ENCODE results near the gene LIPG.

Gene LIPG

GRCh38 chr18:49609256-49610021, 47.6 kb downstream of the LIPG start (continued):
- no peak for TF ChIP-seq ZSCAN18 (tag by site-specific recombination; IDR thresholded peaks at IDR 0.05)
- TF ChIP-seq PRDM1 (tag by site-specific recombination; IDR thresholded peaks at IDR 0.05): 0 out of 2 replicates have a peak, but pooled peaks have one; percentile 5
- TF ChIP-seq ZNF169 (tag by site-specific recombination; IDR thresholded peaks at IDR 0.05): 0 out of 2 replicates have a peak, but pooled peaks have one; percentile 12
- TF ChIP-seq MYNN (tag by site-specific recombination; IDR thresholded peaks at IDR 0.05; ENCODE audit: borderline replicate concordance): peak; percentile 76; the same call in 1 of the 2 replicates
- TF ChIP-seq ZNF692 (tag by site-specific recombination; IDR thresholded peaks at IDR 0.05): peak; percentile 94
- TF ChIP-seq ZBTB20 (tag by site-specific recombination; IDR thresholded peaks at IDR 0.05): peak; percentile 28; the same call in 1 of the 2 replicates
- TF ChIP-seq ZNF621 (tag by site-specific recombination; IDR thresholded peaks at IDR 0.05): no peak
- no peak for TF ChIP-seq ZNF571 (tag by site-specific recombination; IDR thresholded peaks at IDR 0.05)
- 0 out of 2 replicates have a peak, but pooled peaks have one; percentile 10 for TF ChIP-seq ZNF335 (tag by site-specific recombination; conservative IDR thresholded peaks at IDR 0.05)
- TF ChIP-seq ZBTB44 (tag by site-specific recombination; IDR thresholded peaks at IDR 0.05): no peak; the same call in 1 of the 2 replicates
- TF ChIP-seq HIC1 (tag by site-specific recombination; IDR thresholded peaks at IDR 0.05): 0 out of 2 replicates have a peak, but pooled peaks have one; percentile 14
- TF ChIP-seq PRDM6 (tag by site-specific recombination; IDR thresholded peaks at IDR 0.05): peak; percentile 37; the same call in 1 of the 2 replicates
- peak; percentile 72; the same call in 1 of the 2 replicates for TF ChIP-seq ZFP69B (tag by site-specific recombination; IDR thresholded peaks at IDR 0.05)

GRCh38 chr18:49610022-49610445, 48.2 kb downstream of the LIPG start:
- Histone ChIP-seq H3K4me1 (ENCODE audit: control insufficient read depth, insufficient read depth, low read length) (peaks cover 18% of the 10 kb centered on the region), H3K9me3 (ENCODE audit: control insufficient read depth, insufficient read depth, low read depth, low read length) (no peaks in the 10 kb centered on the region), H3K27ac (ENCODE audit: extremely low read depth, low read depth, low read length) (no peak overlapping the region), H3K4me3 (ENCODE audit: low read depth, low read length) (no peak overlapping the region), H3K36me3 (ENCODE audit: control insufficient read depth in 2 of 2, insufficient read depth in 1 of 2, low read length in 2 of 2) (no peaks in the 10 kb centered on the region)
- ChIA-PET POLR2A (no interaction called here), CTCF (interaction anchor here (0.6 to 1.6 kb wide), 4 partner anchors 9 to 102 kb away, joined by 3 to 6 read pairs (median 3); no protein-coding TSS in a partner anchor)
- 0 out of 2 replicates have a peak, but pooled peaks have one; percentile 35 for TF ChIP-seq ZNF501 (tag by site-specific recombination; IDR thresholded peaks at IDR 0.05)
- TF ChIP-seq PRDM10 (tag by site-specific recombination; IDR thresholded peaks at IDR 0.05): peak; percentile 51
- TF ChIP-seq OSR2 (tag by site-specific recombination; IDR thresholded peaks at IDR 0.05): peak; percentile 81
- peak; percentile 59; the same call in 1 of the 2 replicates for TF ChIP-seq GFI1B (tag by site-specific recombination; IDR thresholded peaks at IDR 0.05)
- peak; percentile 56; the same call in 1 of the 2 replicates for TF ChIP-seq ZNF362 (tag by site-specific recombination; IDR thresholded peaks at IDR 0.05)
- TF ChIP-seq ZNF624 (tag by site-specific recombination; IDR thresholded peaks at IDR 0.05): no peak
- TF ChIP-seq ZNF629 (tag by site-specific recombination; IDR thresholded peaks at IDR 0.05): peak; percentile 29; the same call in 1 of the 2 replicates
- TF ChIP-seq FEZF1 (tag by site-specific recombination; IDR thresholded peaks at IDR 0.05): peak; percentile 55; the same call in 1 of the 2 replicates
- no peak for TF ChIP-seq ZNF223 (tag by site-specific recombination; IDR thresholded peaks at IDR 0.05)
